ENCODE results near the gene C9orf72. TPM values are rescaled to one million over a fixed set of nuclear protein-coding genes. Genes with fewer than 3 reads are reported as not detected.

C9orf72 gene
- total RNA-seq, 2 donors from 2014 or later, result 13.9 to 19.6 TPM

DNA sequence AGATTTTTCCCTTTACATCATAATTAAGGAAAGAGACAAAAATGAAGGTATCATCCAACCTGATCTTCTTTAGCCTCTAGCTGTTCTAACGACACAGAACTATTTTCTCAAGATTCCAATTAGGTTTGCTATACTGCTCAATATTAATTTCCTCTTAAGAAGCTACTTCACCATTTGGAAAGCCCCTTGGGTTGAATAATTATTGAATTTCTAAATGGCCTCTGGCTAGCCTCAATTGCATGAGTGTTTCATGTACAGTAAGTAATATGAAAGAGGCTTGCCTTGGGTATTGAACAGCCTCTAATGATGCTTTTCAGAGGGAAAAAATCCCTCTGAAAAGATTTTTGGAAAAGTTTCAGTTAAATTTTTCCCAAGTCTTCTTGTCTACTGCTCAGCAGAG, 40.0 kb downstream of the C9orf72 start:
- no peak for ATAC-seq
- no peak for DNase-seq (ENCODE audit: low spot score in 2 of 2)
- H3K27ac Mint-ChIP-seq, result no peak overlapping the region
- H3K36me3 Mint-ChIP-seq, result peaks cover 0 to under 1% of the 10 kb centered on the region in 2 donors
- H3K9me3 Mint-ChIP-seq, result no peaks in the 10 kb centered on the region

DNA sequence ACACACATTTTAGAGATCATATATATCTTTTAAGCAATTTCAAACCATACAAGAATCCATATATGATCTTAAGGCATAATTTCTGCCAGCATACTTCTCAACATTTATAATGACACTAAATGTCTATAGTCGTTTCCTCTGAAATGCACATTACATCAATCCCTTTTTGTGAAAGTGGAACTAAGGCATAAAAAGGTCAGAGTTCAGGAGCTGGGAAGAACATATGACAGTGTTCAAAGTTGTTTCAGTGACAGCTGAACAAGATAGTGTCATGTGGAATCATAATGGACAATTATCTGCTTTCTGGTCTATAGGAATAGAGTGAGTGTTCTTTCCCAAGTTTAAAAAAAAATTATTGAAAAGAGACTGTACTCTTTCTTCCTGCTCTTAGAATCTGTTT, 41.2 kb downstream of the C9orf72 start:
- Mint-ChIP-seq H3K36me3 (peaks cover 0 to 5% of the 10 kb centered on the region in 2 donors), H3K9me3 (no peaks in the 10 kb centered on the region), H3K27ac (no peak overlapping the region)
- no peak for DNase-seq (ENCODE audit: low spot score in 2 of 2)
- no peak for ATAC-seq

DNA sequence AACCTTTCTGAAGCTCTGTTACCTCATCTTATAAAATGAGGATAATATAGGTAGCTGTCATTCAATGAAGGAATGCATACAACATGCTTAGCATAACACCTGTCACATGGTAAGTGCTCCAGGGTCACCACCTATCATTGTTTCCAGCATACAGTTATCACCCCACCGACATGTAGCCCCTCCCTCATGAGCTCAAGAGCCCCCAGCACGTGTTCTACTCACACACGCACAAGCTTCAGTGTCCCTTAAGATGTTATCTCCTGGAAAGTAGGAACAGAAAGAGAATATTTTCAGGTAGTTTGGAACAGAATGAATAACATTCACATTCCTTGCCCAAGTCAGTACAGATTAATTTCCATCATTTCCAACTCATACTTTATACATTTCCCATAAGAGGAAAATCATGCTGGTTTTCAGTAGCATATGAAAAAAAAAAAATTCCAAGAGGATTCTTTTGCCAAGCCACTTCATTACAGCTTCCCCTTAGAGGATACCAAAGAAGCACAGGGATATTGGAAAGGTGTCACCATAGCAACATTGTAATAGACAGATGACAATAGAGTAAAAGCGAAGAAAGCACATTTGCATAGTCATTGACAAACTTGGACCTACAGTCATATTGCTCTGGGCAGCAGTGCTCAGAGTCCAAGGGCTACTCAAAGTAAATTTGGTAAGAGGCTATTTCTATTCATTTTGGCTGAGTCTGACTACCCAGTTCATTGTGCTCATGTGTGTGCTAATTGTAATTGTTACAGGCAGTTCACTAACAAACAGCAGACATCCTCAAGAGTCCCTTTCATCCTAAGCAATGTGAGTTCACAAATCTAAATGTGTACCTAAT, 42.1 kb downstream of the C9orf72 start:
- Mint-ChIP-seq H3K36me3 (peaks cover 0 to 5% of the 10 kb centered on the region in 2 donors), H3K27ac (no peak overlapping the region), H3K9me3 (no peaks in the 10 kb centered on the region)
- ATAC-seq, result no peak
- DNase-seq (ENCODE audit: low spot score in 2 of 2), result no peak

DNA sequence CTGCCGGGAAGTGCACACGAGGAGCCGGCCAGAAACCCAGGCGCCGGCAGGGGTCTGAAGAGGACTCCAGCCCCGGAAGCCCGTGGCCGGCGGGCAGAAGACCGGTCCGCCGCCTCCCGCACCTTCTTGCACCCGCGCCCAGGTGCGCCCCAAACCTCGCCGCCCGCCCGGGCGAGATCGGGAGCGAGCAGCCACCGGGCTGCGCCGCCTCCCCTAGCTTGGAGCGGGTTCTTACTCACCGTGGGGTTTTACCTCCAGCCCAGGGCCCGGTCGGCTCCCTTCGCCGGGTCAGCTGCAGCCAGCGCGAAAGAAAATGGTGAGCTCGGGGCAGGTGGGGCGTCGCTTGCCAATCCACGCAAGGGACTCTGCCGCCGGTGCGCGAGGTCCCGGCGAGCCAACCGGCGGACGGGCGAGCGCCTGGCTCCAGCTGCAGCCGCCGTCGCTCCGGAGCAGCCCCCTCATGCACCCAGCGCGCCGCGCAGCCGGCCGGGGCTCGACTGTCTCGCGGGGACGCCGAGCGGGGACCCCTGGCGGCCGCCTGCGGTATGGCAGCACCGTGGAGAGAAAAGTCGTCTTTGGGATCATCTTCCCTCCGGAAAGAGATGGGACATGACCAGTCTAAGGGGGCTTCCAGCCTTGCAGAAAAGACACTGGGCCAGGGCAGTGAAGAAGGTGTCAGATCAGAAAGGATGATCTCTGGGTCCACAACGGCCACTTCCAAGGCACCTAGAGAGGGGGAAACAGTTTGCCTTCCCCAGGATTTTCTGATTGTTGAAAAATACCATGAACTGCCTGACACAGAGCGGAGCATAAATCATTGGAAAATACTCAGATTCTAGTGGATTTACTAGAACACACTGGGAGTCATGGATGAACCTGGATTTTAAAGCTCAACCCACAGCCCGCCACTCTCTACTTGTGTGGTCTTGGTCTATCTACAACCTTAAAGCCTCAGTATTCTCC, 43.7 kb downstream of the C9orf72 start, which contains the start of gene MOB3B:
MOB3B (minus strand) TSS at position 499 of the 963 bp plus-strand sequence. CDS start 74,264 bp downstream, outside the sequence.
- Mint-ChIP-seq H3K9me3 (no peaks in the 10 kb centered on the region), H3K27ac (peak within 1 kb of the TSS; percentile 77 to 82), H3K36me3 (peaks cover 0 to 5% of the 10 kb centered on the region in 2 donors)
- ATAC-seq, result peak; percentile 77 to 84
- peak; percentile 77 to 89 for DNase-seq (ENCODE audit: low spot score in 2 of 2)

DNA sequence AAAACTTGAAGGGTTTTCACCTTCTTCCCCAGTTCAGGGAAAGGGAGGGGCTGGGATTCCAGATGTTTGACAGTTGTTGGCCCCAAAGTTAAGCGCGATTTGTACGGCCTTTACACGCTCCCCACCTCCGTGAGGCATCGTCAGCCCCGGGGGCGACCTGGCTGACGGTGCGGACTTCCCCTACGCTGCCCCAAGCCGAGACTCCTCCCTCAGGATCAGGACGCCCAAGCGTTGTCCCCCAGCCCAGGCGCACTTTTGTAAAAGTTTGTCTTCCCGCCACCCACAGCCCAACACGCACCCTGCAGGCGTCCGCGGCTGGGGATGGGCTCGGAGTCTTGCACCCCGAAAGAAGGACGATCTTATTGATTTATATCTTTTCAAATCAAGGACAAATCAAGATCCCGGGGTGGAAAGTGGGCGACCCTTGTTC, 44.4 kb downstream of the C9orf72 start:
- ATAC-seq (peak; percentile 63 to 86), DNase-seq (ENCODE audit: low spot score in 2 of 2) (peak; percentile 54 to 82)
- Mint-ChIP-seq H3K9me3 (no peaks in the 10 kb centered on the region), H3K36me3 (peaks cover 0 to 5% of the 10 kb centered on the region in 2 donors), H3K27ac (peak overlapping the region; percentile 77 to 82)

DNA sequence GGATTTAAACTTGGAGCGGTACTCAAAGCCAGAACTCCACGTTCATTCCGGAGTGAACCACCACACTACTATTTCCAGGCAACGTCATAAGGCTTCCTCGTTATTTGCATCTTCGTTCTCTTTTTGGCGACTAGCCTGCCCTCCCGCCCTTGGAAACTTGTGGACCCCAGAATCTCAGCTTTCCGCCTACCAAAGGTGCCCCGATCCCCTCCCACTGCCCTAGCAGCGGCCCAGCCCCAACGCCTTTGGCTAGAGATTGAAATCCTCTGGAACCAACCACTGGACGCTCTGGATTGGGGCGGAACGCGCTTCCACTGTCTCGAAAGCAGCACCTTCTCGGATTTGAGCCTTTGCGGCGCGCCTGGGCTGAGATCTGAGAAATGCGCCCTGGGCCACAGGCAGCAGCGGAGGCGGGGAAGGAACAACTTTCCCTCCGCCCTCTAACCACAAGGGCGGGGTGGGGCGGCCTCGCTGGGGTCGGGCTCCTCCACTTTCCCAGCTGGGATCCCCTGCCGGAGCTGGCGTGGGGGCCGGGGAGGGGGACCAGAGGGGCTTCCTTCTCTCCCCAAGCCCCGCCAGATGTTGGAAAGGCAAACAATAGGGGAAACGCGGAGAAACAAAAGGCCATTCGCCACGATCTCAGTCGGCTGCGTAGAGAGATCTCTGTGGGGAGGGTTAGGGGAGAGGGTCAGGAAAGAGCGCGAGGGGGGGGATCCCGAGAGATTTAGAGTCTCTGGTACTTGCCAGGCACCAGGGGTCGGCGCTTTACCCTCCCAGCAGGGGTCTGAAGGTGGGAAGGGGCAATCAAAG, 45.0 kb downstream of the C9orf72 start:
- Mint-ChIP-seq H3K9me3 (no peaks in the 10 kb centered on the region), H3K36me3 (peaks cover 0 to 5% of the 10 kb centered on the region in 2 donors), H3K27ac (peak overlapping the region; percentile 77 to 82)
- DNase-seq (ENCODE audit: low spot score in 2 of 2), result peak; percentile 62 to 80
- peak; percentile 49 to 64 for ATAC-seq

DNA sequence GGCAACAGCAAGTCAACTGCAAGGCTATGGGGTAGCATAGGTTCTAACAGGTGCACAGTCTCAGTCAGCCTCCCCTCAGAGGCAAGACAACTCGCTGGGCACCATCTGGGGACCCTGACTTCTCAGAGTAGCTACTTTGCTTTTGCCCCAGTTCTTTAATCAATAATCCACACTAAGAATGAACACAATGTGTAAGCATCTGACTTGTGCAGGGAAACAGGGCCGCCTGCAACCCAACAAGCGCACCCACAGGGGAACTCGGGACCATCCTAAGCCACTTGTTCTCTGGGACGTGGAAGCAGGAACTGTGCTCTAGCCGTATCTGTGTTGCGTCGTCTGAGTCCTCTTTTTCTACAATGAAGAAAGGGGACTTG, 45.6 kb downstream of the C9orf72 start:
- H3K27ac Mint-ChIP-seq, result peak overlapping the region in 1 of 2 donors; percentile 82
- no peak for ATAC-seq
- peaks cover 0 to 5% of the 10 kb centered on the region in 2 donors for H3K36me3 Mint-ChIP-seq
- H3K9me3 Mint-ChIP-seq, result no peaks in the 10 kb centered on the region
- DNase-seq (ENCODE audit: low spot score in 2 of 2), result no peak

DNA sequence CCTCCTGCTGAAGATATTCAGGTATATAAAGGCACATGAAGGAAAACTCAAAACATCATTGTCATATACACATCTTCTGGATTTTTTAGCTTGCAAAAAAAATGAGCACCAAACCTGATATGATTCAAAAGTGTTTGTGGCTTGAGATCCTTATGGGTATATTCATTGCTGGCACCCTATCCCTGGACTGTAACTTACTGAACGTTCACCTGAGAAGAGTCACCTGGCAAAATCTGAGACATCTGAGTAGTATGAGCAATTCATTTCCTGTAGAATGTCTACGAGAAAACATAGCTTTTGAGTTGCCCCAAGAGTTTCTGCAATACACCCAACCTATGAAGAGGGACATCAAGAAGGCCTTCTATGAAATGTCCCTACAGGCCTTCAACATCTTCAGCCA, 49.0 kb downstream of the C9orf72 start, which contains the start of gene IFNK:
IFNK (plus strand) TSS at position 55 of the 400 bp plus-strand sequence; CDS start at position 102, 47 bp downstream.
- H3K36me3 Mint-ChIP-seq, result peaks cover 0 to 5% of the 10 kb centered on the region in 2 donors
- H3K27ac Mint-ChIP-seq, result no peak within 1 kb of the TSS
- ATAC-seq, result peak in 1 of 2 donors; percentile 77
- DNase-seq (ENCODE audit: low spot score in 2 of 2), result no peak
- no peaks in the 10 kb centered on the region for H3K9me3 Mint-ChIP-seq

DNA sequence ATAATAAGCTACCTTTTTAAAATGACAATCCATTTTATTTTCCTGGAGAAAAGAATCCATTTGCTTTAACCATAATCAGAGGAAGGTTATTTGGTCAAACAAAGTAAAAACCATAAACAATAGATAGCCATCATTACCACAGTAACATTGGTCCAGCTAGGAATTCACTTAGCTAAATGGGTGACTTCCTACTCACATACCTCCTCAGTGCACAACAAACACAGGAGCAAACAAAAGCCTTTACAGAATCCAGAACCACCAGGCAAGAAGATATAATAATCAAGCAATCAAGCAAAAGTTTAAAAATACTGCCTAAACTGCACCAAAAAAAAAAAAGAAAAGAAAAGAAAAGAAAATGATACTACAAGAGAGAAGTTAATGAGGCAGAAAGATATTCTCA, 50.1 kb downstream of the C9orf72 start:
- no peak overlapping the region for H3K27ac Mint-ChIP-seq

DNA sequence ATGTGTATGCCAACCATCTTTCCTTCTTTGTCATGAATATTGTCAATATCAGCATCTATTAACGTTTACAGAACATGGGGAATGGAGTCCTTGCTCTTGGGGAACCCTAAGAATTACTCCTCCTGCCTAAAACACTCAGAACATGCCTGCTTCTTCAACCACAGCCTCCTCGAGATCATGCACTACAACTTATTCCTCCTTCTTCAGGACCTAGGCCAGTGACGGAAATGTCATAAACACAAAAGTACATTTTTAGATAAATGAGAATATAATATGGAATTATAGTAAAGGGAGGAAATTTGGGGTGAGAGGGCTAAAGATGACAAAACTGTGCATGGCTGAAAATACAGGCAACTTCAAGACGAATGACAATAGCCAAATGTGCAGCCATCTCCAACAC, 52.3 kb downstream of the C9orf72 start:
- DNase-seq (ENCODE audit: low spot score in 2 of 2) (no peak), ATAC-seq (no peak)
- no peak overlapping the region for H3K27ac Mint-ChIP-seq

More for the DNA sequence above, 50.1 kb downstream of the C9orf72 start:
- ATAC-seq (no peak), DNase-seq (ENCODE audit: low spot score in 2 of 2) (no peak)
- H3K9me3 Mint-ChIP-seq, result no peaks in the 10 kb centered on the region
- H3K36me3 Mint-ChIP-seq, result peaks cover 0 to 3% of the 10 kb centered on the region in 2 donors

DNA sequence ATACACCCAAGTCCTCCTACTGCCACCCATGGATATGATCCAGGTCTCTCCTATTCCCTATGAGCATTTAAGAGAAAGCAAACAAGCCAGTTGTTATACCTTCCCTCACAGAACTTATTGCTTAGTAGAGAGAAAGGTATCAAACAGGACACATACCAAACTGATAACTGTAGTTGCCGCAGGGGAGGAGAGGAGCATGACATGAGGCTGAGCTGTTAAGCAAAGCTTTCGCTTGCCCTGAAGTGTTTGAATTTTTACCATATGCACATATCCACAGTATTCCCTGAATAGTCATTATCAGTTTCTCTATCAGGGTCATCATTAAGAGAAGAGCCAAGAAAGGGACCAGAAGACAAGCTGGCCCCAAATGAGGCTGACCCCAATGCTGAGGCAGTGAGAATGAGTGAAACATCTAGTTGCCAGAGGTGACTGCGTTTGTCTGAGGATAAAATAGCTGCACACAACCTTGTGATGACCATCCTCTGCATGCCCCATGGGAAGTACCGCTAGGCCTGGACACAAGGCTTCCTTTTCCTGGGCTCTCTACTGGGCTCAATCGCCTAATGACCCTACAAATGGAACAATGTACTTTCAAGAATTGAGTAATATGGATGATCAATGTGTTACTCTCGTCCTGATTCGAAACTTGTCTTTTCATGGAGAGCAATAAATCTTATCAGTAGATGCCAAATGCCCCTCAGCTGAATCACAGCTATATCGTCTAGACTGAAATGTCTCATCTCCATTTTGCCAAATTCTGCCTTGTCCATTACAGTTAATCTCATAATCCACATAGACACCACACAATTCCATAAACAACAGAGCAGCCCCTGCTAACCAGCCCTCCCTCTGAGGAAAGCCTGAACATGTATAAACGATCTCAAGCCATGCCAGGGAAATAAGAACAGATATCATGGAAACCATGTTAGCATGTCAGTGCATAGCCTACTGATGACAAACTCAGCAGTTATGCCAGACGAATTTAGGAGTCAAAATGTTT, 53.5 kb downstream of the C9orf72 start:
- DNase-seq (ENCODE audit: low spot score in 2 of 2), result no peak

More for the DNA sequence above, 52.3 kb downstream of the C9orf72 start:
- no peaks in the 10 kb centered on the region for H3K9me3 Mint-ChIP-seq
- H3K36me3 Mint-ChIP-seq, result no peaks in the 10 kb centered on the region

DNA sequence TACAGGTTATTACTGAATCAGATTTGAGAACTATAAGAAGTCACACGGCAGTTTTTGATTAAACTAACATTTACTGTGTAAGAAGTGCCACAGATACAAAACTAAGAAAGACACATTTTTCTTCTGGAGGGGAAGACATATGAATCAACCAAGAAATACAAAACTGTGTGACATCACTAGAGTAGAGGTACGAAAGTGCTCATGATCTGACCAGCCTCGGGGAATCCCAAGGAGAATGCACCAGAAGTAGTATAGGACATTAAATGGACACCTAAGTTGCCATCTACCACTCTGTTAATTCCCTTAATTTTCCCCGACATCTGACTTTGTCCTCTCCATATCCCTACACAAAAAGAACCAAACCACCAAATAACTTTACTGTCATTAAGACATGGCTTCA, 54.5 kb downstream of the C9orf72 start:
- Mint-ChIP-seq H3K9me3 (no peaks in the 10 kb centered on the region), H3K27ac (no peak overlapping the region), H3K36me3 (no peaks in the 10 kb centered on the region)
- ATAC-seq (no peak), DNase-seq (ENCODE audit: low spot score in 2 of 2) (no peak)

More for the DNA sequence above, 53.5 kb downstream of the C9orf72 start:
- Mint-ChIP-seq H3K9me3 (no peaks in the 10 kb centered on the region), H3K27ac (no peak overlapping the region), H3K36me3 (no peaks in the 10 kb centered on the region)
- no peak for ATAC-seq

DNA sequence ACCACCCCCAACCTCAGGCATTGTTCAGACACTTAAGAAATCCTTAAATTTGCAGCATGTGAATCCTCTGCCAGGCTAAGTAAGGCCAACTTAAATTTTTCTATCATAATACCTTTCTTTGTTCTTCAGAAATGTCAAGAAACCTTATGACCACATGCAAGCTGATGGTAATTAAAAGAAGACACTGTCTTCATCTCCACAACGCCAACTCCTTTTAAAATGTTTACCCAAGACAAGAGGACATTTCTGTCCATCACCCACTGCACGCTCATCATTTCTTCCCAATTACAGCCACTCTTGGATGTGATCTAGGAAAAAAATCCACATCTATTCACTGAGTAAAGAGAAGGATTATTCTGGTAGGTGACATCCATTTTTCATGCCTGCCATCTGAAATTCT, 55.3 kb downstream of the C9orf72 start:
- ATAC-seq, result no peak
- Mint-ChIP-seq H3K27ac (no peak overlapping the region), H3K36me3 (no peaks in the 10 kb centered on the region), H3K9me3 (no peaks in the 10 kb centered on the region)
- DNase-seq (ENCODE audit: low spot score in 2 of 2), result no peak

DNA sequence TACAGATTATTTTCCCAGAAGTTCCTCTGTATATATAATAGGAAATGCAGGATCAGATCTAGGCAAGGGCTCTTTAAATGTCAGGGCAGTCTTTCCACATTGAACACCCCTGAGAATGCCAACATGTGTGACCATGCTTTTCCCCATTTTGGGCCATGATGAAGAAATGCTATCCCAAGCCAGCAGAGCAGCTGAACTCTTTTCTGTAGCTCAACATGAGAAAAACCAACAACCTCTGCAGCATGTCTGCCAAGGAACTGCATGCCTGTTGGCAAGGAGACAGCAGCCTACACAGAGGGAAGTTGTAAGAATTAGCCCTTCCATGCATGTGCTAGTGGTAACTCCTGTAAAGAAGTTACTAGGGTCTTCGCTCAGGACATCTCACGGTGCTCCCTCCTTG, 58.7 kb downstream of the C9orf72 start:
- H3K36me3 Mint-ChIP-seq, result no peaks in the 10 kb centered on the region
- no peak overlapping the region for H3K27ac Mint-ChIP-seq
- no peaks in the 10 kb centered on the region for H3K9me3 Mint-ChIP-seq
- DNase-seq (ENCODE audit: low spot score in 2 of 2) (no peak), ATAC-seq (no peak)

DNA sequence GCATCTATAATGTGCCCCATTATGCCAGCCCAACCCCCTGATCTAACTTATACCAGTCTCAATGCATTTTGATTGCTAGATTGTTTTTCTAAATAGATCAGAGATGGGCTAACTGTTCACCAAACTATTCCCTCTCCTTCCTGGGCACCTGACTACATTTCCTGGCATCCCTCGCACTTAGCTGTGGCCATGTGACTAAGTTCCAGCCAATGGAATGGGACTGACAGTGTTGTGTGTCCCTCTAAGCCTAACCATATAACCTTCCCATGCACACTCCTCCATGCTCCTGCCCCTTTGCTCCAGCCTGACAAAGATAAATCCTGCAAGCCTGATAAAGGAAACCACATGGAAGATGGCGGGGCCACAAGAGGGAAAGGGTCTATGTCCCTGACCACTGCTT, 61.5 kb downstream of the C9orf72 start:
- ATAC-seq, result no peak
- H3K27ac Mint-ChIP-seq, result no peak overlapping the region
- H3K9me3 Mint-ChIP-seq, result peaks cover 0 to 4% of the 10 kb centered on the region in 2 donors
- peaks cover 0 to 8% of the 10 kb centered on the region in 2 donors for H3K36me3 Mint-ChIP-seq
- no peak for DNase-seq (ENCODE audit: low spot score in 2 of 2)

Measured in activated naive CD4-positive, alpha-beta T cell treated with anti-CD3 and anti-CD28 coated beads, Interleukin-2, amount 50 U/mL, for 72 hours (primary cell).